Activated naive CD4-positive, alpha-beta T cell treated with anti-CD3 and anti-CD28 coated beads, Interleukin-2, amount 50 U/mL, for 72 hours (primary cell): ENCODE data around the gene SP110. TPM values are rescaled to one million over a fixed set of nuclear protein-coding genes. Genes with fewer than 3 reads are reported as not detected.
A peak's percentile ranks its signal among the peaks of the same experiment; 100 is the strongest.

ENCODE experiments used
- ATAC-seq, 2 donors: fragments of 150-1000 bp; cut with Tn5 transposase; 2 replicates each; pipeline ENCODE4 v1.10.0; 2021; ENCODE audit warnings: mild to moderate bottlenecking in 2 of 2, moderate library complexity in 2 of 2
- DNase-seq, 2 donors: peaks; one replicate each; pipeline ENCODE4 v3.0.0; 2021 to 2022; ENCODE audit warnings: low spot score in 2 of 2
- H3K27ac Mint-ChIP-seq, 2 donors: one replicate each; pipeline ENCODE4 v1.8.0; 2022; ENCODE audit warnings: mild to moderate bottlenecking in 2 of 2, mixed read lengths in 2 of 2
- H3K36me3 Mint-ChIP-seq, 2 donors: one replicate each; pipeline ENCODE4 v1.8.0; 2022; ENCODE audit warnings: mixed read lengths in 2 of 2
- H3K9me3 Mint-ChIP-seq, 2 donors: one replicate each; pipeline ENCODE4 v1.8.0; 2022; ENCODE audit warnings: mixed read lengths in 2 of 2
- total RNA-seq, 2 donors: library from RNA; stranded (reverse); gene quantifications; one replicate each; pipeline ENCODE4 v1.2.3, GENCODE V29; 2022

The SP110 gene
- total RNA-seq, 2 donors from 2014 or later = 61.0 to 148 TPM

- H3K27ac Mint-ChIP-seq = peak overlapping the region in 1 of 2 donors; percentile 48
- DNase-seq (no peak), ATAC-seq (no peak)
- peaks cover 40 to 50% of the 10 kb centered on the region in 2 donors for H3K36me3 Mint-ChIP-seq
- H3K9me3 Mint-ChIP-seq = no peaks in the 10 kb centered on the region
Observed at GRCh38 chr2:230203110-230203676, 16.6 kb downstream of the SP110 start.

DNA sequence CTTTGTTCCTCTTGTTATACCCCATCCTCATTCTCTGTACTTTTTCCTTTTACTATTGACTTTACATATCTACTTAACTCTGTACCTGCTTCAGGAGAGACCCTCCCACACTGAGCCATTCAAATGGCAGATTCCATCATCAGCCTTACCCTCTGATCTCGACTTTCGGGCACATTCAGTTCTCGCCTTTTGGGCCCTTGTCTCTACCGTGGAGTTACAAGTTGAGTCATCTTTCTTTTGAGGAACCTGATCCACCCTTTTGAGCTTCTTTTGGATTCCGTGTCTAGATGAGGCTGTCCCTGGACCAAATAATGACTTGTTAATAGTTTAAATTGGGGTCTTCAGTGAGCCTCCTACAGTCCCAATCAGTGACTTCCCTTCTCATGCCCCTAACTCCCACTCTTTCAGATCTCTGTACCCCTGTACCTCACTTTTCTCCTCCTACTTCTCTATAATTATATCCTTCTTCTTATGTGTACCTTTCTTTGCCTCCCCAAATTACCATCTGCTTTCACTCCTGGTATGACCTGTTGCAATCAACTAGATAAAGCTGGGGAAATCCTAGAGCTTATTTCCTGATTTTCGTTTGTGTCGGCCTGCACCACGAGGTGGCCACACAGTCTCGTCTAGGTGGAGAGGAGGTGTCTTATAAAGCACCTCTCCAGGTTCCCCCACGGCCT lies 17.2 kb downstream of the SP110 start:
- DNase-seq = no peak
- H3K36me3 Mint-ChIP-seq = peaks cover 44 to 57% of the 10 kb centered on the region in 2 donors
- peak; percentile 50 to 73 for ATAC-seq
- H3K9me3 Mint-ChIP-seq = no peaks in the 10 kb centered on the region
- peak overlapping the region; percentile 48 to 65 for H3K27ac Mint-ChIP-seq

GRCh38 chr2:230184727-230185578 lies 34.8 kb downstream of the SP110 start:
- ATAC-seq (no peak), DNase-seq (no peak)
- Mint-ChIP-seq H3K27ac (no peak overlapping the region), H3K36me3 (peaks cover 32 to 62% of the 10 kb centered on the region in 2 donors), H3K9me3 (peaks cover 4 to 16% of the 10 kb centered on the region in 2 donors)

DNA sequence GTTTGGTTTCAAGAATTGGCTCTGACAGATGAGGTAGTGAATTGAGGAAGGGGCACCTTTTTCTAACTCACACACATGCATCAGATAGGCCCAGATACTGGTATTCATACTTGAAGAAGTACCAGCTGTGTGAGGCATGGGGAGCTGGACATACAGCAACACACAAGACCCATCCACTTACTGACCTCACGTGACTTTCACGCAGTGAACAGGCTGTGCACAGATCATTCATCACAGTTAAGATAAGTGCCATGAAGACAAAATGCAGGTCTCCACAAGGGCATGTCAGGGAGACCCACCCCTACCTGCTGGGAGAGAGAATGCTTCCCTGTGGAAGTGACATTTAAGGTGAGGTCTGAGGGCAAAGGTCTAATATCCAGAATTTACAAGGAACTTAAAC lies 38.6 kb downstream of the SP110 start:
- ATAC-seq = no peak
- DNase-seq = no peak
- no peaks in the 10 kb centered on the region for H3K9me3 Mint-ChIP-seq
- peak overlapping the region in 1 of 2 donors; percentile 46 for H3K27ac Mint-ChIP-seq
- H3K36me3 Mint-ChIP-seq = peaks cover 34 to 62% of the 10 kb centered on the region in 2 donors

GRCh38 chr2:230179907-230180306 lies 39.9 kb downstream of the SP110 start:
- no peaks in the 10 kb centered on the region for H3K9me3 Mint-ChIP-seq
- H3K27ac Mint-ChIP-seq = peak overlapping the region in 1 of 2 donors; percentile 65
- DNase-seq (no peak), ATAC-seq (no peak)
- peaks cover 23 to 63% of the 10 kb centered on the region in 2 donors for H3K36me3 Mint-ChIP-seq

- ATAC-seq (no peak), DNase-seq (no peak)
- H3K36me3 Mint-ChIP-seq = peaks cover 20 to 54% of the 10 kb centered on the region in 2 donors
- peak overlapping the region in 1 of 2 donors; percentile 75 for H3K27ac Mint-ChIP-seq
- H3K9me3 Mint-ChIP-seq = no peaks in the 10 kb centered on the region
Observed at GRCh38 chr2:230178546-230179485, 41.0 kb downstream of the SP110 start.

DNA sequence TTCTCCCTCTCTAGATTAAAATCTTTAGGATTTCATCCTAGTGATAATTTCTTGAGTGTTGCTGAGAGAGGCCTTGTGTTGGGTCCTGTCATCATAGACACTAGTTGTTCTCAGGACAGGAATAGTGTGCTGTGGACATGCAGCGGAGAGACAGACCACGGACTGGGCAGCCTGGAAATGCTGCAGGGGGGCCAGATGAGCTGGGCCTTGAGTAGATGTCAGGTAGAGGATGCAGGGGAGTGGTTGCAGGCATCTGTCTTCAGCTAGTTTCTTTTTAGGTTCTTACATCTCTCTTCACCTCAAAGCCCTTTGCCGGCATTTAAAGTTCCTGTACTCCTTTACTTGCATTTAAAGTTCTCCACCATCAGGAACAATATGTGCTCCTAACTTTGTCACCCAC lies 42.8 kb downstream of the SP110 start:
- DNase-seq (no peak), ATAC-seq (no peak)
- Mint-ChIP-seq H3K36me3 (peaks cover 11 to 40% of the 10 kb centered on the region in 2 donors), H3K27ac (peak overlapping the region; percentile 41 to 44), H3K9me3 (no peaks in the 10 kb centered on the region)

- ATAC-seq (no peak), DNase-seq (no peak)
- H3K27ac Mint-ChIP-seq = peak overlapping the region in 1 of 2 donors; percentile 24
- no peaks in the 10 kb centered on the region for H3K9me3 Mint-ChIP-seq
- peaks cover 16 to 36% of the 10 kb centered on the region in 2 donors for H3K36me3 Mint-ChIP-seq
Observed at GRCh38 chr2:230174466-230174865, 45.3 kb downstream of the SP110 start.

GRCh38 chr2:230172852-230173251 lies 46.9 kb downstream of the SP110 start:
- Mint-ChIP-seq H3K36me3 (peaks cover 16 to 37% of the 10 kb centered on the region in 2 donors), H3K9me3 (no peaks in the 10 kb centered on the region), H3K27ac (peak overlapping the region; percentile 39 to 78)
- no peak for DNase-seq
- no peak for ATAC-seq

DNA sequence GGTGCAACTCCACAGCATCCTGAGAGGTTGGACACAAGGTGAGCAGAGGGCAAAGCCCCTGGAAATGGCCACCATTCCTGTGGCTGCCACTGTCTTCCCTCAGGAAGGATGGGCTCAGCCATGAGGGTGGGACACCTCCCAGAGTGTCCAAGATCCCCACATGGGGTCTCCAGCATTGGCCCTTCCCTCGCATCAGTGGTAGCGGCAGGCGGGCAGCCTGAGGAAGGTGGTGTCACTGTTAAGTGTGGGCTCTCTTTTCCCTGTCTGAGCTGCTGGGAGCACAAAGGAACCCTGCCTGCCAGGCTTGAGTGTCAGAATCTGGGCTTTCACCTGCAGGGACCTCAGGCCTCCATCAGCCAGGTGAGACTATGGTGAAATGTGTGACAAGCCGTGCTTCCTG lies 47.6 kb downstream of the SP110 start:
- H3K27ac Mint-ChIP-seq = peak overlapping the region in 1 of 2 donors; percentile 39
- peaks cover 10 to 36% of the 10 kb centered on the region in 2 donors for H3K36me3 Mint-ChIP-seq
- H3K9me3 Mint-ChIP-seq = no peaks in the 10 kb centered on the region
- no peak for ATAC-seq
- no peak for DNase-seq

DNA sequence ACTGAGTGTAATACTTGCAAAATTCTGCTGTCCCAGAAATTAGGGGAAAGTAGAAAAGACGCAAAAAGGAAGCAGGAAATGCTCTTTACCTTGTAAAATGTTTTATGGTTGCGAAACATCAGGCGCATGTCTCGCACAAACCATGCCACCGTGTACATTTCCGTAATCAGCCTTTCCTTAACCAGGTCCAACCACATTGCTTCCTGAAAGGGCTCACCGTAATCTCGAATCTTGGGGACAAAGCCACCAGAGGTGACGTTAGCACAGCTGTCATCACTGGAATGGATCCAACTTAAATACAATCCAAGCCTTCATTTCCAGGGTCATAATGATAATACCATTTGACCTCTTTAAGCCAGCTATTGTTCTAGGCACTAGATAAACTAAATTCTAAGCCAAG lies 49.3 kb downstream of the SP110 start:
- ATAC-seq (peak; percentile 34 to 78), DNase-seq (no peak)
- H3K27ac Mint-ChIP-seq = peak overlapping the region; percentile 56 to 77
- peaks cover 5 to 31% of the 10 kb centered on the region in 2 donors for H3K36me3 Mint-ChIP-seq
- no peaks in the 10 kb centered on the region for H3K9me3 Mint-ChIP-seq

DNA sequence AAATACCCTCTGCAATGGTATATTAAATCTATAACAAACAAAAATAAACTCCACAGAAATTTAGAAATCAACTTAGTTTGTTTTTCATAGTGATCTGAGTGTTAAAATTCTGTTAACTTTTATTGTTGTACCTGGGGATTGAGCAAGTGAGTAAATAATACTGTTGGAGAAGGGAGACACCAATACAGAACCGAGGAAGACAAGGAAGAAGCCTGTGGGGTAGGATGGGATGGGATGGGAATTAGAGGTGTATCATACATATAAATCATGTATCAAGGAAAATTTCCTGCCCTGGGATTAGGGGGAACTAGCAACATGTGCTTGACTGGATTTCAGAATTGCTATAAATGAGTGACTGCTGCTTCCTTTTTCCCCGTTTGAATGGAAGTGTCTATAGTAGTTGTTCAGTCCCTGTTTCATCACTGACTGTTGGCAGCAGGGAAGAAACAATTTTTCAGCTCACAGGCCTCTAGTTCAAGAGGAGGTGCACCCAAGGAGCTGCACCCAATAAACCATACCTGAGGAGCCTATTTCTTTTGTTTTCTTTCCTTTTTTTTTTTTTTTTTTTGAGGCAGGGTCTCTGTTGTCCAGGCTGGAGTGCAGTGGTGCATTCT lies 53.1 kb downstream of the SP110 start:
- ATAC-seq = no peak

DNA sequence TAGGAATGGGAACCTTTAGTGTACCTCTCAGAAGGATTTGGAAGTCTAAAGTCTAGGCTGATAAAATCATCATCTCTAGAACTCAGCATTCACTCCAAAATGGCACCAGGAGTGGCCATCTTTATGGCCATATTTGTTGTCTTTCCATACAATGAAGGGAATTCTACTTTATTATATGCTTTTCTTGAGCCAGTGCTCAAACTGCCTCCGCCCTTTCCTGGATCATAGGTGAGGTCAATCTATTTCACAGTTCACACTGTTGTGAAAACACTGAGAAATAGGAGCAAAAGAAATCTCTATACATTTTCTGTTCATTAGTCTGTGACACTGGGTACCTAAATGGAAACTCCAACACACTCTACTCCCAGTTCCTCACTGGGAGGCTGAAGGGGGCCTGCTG lies 55.6 kb downstream of the SP110 start:
- DNase-seq = no peak
- ATAC-seq = no peak
- Mint-ChIP-seq H3K36me3 (peaks cover 0 to 13% of the 10 kb centered on the region in 2 donors), H3K9me3 (no peaks in the 10 kb centered on the region), H3K27ac (no peak overlapping the region)

More for the DNA sequence above, 53.1 kb downstream of the SP110 start:
- Mint-ChIP-seq H3K9me3 (no peaks in the 10 kb centered on the region), H3K36me3 (peaks cover 5 to 22% of the 10 kb centered on the region in 2 donors), H3K27ac (no peak overlapping the region)
- DNase-seq = no peak

DNA sequence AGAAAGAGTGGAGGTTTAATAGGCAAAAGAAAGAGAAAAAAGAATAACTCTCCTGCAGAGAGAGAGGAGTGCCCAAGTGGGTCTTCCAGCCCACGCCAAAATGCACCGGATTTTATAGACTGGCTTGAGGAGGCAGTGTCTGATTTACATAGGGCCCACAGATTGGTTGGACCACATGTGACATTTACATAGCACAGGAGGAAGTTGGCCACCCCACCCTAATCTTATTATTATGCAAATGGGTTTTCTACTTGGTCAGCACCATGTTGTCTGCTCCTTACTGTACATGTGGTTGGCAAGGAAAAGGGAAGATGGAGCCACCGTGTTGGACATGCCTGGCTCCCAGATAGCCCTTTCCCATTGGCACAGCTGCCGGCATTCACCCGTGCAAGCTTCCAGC lies 56.8 kb downstream of the SP110 start:
- peaks cover 0 to 6% of the 10 kb centered on the region in 2 donors for H3K36me3 Mint-ChIP-seq
- DNase-seq (no peak), ATAC-seq (no peak)
- no peaks in the 10 kb centered on the region for H3K9me3 Mint-ChIP-seq
- H3K27ac Mint-ChIP-seq = peak overlapping the region in 1 of 2 donors; percentile 5

- no peaks in the 10 kb centered on the region for H3K9me3 Mint-ChIP-seq
- H3K27ac Mint-ChIP-seq = peak overlapping the region in 1 of 2 donors; percentile 32
- DNase-seq = no peak
- no peaks in the 10 kb centered on the region for H3K36me3 Mint-ChIP-seq
- peak; percentile 54 to 80 for ATAC-seq
Observed at GRCh38 chr2:230161184-230161583, 58.6 kb downstream of the SP110 start.
